GM08714 (cell line): ENCODE data around the gene RGPD8.

Experiments used
- H3K4me3 ChIP-seq: fragments of 200-500 bp; sonication (Bioruptor generic); 2 replicates; pipeline ENCODE4 v1.5.1; 2014; ENCODE audit warnings: mild to moderate bottlenecking, low read length, inconsistent platforms
- ZNF274 ChIP-seq: IDR thresholded peaks from 2 replicates; pipeline ENCODE4 v1.6.1; 2012; ENCODE audit warnings: mild to moderate bottlenecking, low read depth, low read length

RGPD8 gene

GRCh38 chr2:112345030-112346027 is 88.1 kb downstream of the RGPD8 start:
- no peak for TF ChIP-seq ZNF274

GRCh38 chr2:112343827-112344585 is 89.4 kb downstream of the RGPD8 start:
- no peak overlapping the region for H3K4me3 ChIP-seq
- no peak for TF ChIP-seq ZNF274

More at GRCh38 chr2:112345030-112346027, 88.1 kb downstream of the RGPD8 start:
- no peak overlapping the region for H3K4me3 ChIP-seq

- no peak overlapping the region for H3K4me3 ChIP-seq
- no peak for TF ChIP-seq ZNF274
Measured at GRCh38 chr2:112342067-112342550, 91.3 kb downstream of the RGPD8 start.

DNA sequence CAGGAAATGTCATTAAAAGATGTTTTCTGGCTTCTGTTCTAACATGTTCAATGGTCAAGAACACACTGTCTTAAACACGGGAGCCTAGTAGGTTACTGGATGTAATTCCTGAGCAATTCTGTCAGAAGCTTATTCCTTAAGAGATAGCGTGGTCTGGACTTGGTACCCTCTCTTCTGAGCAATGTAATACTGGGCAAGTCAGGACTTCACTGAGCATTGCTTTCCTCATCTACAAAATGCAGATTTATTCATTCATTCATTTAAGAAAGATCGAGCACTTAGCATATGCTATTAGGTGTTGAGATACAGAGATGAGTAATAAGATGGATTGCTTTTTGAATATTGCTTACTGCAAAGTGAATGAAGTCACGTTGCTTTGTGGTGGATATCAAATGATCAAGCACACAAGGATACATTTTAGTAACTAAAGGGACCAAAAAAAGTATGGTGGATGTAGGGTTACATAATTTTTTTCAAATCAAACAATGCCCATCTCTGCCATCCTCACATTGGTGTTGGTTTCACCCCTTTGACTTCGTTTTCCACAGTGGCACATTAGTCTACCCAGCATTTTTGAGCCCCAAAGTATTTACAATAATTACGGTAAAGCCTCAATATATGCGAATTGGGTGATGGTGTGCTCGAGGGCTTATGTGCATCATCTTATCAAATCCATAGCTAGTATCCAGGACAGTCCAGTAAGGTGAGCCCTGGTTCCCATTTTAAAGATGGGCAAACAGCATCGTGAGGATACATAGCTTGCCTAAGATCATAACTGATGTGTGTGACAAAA is 92.8 kb downstream of the RGPD8 start:
- H3K4me3 ChIP-seq, result no peak overlapping the region
- no peak for TF ChIP-seq ZNF274

DNA sequence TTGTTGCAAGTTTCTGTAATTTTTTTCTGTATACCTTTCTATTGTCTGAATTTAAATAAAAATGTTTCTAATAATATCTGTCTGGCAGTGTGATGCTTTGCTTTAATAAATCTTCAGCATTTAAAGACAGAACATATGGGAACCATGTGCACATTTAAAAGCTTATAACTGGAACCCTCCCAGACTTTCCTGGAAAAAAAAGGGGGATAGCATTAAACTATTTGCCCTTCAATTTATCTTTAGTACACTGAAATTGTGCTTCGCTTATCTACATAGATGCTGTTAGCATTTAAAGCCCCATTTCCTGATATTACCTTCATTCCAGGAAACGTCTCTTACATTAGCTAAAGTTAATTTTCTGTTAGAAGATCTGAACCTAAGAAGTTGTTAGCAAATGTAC is 93.5 kb downstream of the RGPD8 start:
- H3K4me3 ChIP-seq, result no peak overlapping the region
- TF ChIP-seq ZNF274, result no peak

GRCh38 chr2:112335600-112335999 is 97.8 kb downstream of the RGPD8 start:
- H3K4me3 ChIP-seq, result no peak overlapping the region
- TF ChIP-seq ZNF274, result no peak

- TF ChIP-seq ZNF274, result no peak
- no peak overlapping the region for H3K4me3 ChIP-seq
Measured at GRCh38 chr2:112332123-112332696, 101.2 kb downstream of the RGPD8 start.

DNA sequence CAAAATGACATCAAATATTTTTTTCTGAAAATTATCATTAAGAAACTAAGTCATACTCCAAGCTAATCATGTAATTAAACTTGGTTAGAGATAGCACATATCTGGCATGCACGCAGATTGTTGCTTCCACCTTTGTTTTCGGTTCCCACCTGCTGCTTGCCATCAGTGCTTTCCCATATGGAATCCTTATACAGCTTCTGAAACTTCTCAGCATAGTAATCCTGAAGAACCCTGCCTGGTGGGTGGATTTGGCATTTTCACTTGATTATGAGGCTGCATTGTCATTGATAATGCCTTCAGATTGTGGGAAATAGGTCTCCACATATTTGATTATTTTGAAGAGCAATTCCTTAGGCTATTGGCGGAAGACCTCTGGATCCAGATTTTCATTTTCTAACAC is 110.5 kb downstream of the RGPD8 start:
- no peak for TF ChIP-seq ZNF274
- H3K4me3 ChIP-seq, result no peak overlapping the region

DNA sequence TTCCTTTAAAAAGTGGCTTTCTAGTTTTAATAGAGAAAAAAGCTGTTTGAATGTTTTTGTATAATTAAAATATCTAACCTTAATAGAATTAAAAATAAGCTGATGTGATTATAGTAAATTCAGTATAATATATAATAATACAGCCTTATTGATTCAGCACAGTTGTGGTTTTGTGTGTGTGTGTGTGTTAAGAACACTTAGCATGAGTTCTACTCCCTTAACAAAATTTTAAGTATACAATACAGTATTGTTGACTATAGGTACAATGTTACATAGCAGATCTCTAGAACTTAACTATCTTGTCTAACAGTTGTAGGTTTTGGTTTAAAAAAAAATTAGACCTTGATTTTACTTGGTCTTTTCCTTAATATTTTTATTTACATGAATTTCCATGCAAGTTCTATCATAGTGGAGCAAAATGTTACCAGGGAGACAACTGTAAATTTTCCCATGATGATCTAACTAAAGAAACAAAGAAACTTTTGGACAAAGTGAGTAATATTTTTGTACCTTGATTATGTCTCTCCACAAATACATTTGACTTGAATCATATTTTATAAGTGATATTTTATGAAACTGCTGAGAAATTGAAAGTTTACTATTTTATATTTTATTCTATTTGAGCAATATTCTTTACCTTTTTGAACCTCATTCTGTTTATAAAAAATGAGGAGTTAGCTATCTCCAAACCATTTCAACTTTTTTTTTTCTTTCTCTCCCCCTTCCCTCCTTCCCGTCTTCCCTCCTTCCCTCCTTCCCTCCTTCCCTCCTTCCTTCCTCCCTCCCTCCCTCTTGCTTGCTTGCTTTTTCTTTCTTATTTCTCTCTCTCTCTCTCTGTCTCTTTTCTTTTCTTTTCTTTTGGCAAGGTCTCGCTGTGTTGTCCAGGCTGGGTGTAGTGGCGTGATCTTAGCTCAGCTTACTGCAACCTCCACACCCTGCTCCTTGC is 111.8 kb downstream of the RGPD8 start:
- no peak overlapping the region for H3K4me3 ChIP-seq
- no peak for TF ChIP-seq ZNF274
